ENCODE results near the gene KAZN. TPM values are rescaled to one million over a fixed set of nuclear protein-coding genes. Genes with fewer than 3 reads are reported as not detected.

KAZN gene
- total RNA-seq, 4 donors from 2014 or later = 9.2 to 30.6 (median 21.2) TPM

- ATAC-seq (ENCODE audit: low FRiP score) (no peak), DNase-seq (ENCODE audit: low spot score) (no peak)
- no peak for TF ChIP-seq CTCF (IDR thresholded peaks at IDR 0.05)
Measured at GRCh38 chr1:14583788-14584187, 14.7 kb upstream of the KAZN start.

GRCh38 chr1:14585728-14586127 lies 12.8 kb upstream of the KAZN start:
- no peak for ATAC-seq (ENCODE audit: low FRiP score)
- no peak for TF ChIP-seq CTCF (IDR thresholded peaks at IDR 0.05)
- no peak for DNase-seq (ENCODE audit: low spot score)

- no peak for ATAC-seq (ENCODE audit: low FRiP score)
- no peak for TF ChIP-seq CTCF (IDR thresholded peaks at IDR 0.05)
- DNase-seq (ENCODE audit: low spot score) = no peak
Measured at GRCh38 chr1:14590411-14591180, 7.9 kb upstream of the KAZN start.

- TF ChIP-seq CTCF (IDR thresholded peaks at IDR 0.05) = no peak
- no peak for ATAC-seq (ENCODE audit: low FRiP score)
- no peak for DNase-seq (ENCODE audit: low spot score)
Measured at GRCh38 chr1:14591600-14591999, 6.9 kb upstream of the KAZN start.

GRCh38 chr1:14592004-14592631 lies 6.4 kb upstream of the KAZN start:
- ATAC-seq (ENCODE audit: low FRiP score) = no peak
- TF ChIP-seq CTCF (IDR thresholded peaks at IDR 0.05) = no peak
- no peak for DNase-seq (ENCODE audit: low spot score)

- no peak for TF ChIP-seq CTCF (IDR thresholded peaks at IDR 0.05)
- no peak for DNase-seq (ENCODE audit: low spot score)
Measured at GRCh38 chr1:14593302-14593701, 5.2 kb upstream of the KAZN start.

GRCh38 chr1:14594045-14594444 lies 4.4 kb upstream of the KAZN start:
- ATAC-seq (ENCODE audit: low FRiP score) (no peak), DNase-seq (ENCODE audit: low spot score) (no peak)
- no peak for TF ChIP-seq CTCF (IDR thresholded peaks at IDR 0.05)

More at GRCh38 chr1:14593302-14593701, 5.2 kb upstream of the KAZN start:
- no peak for ATAC-seq (ENCODE audit: low FRiP score)

Measured in omental fat pad (tissue), 4 donors.